Measurements from ENCODE around the gene ASMTL. TPM values are rescaled to one million over a fixed set of nuclear protein-coding genes. Genes with fewer than 3 reads are reported as not detected.
"Not testable (repeated sequence)": the region's sequence is repeated elsewhere in the genome, so short reads cannot be mapped to it uniquely, and the experiment has no call there.

ASMTL gene
- total RNA-seq, 1 donor from 2014 or later, result 31.7 TPM

GRCh38 chrX:1493877-1494510 is 41.3 kb upstream of the ASMTL start:
- H3K4me1 ChIP-seq, result no peaks in the 10 kb centered on the region
- no peaks in the 10 kb centered on the region for H3K36me3 ChIP-seq
- TF ChIP-seq POLR2AphosphoS5 (IDR thresholded peaks at IDR 0.05; ENCODE audit: insufficient read depth in 1 of 2, low read depth in 1 of 2) (no peak), CTCF (IDR thresholded peaks at IDR 0.05) (no peak), POLR2A (IDR thresholded peaks at IDR 0.05) (no peak)
- no peaks in the 10 kb centered on the region for H3K9me3 ChIP-seq
- DNase-seq (ENCODE audit: extremely low spot score in 2 of 2), result no peak
- no peaks in the 10 kb centered on the region for H3K27me3 ChIP-seq
- no peak overlapping the region for H3K4me3 ChIP-seq
- no peak overlapping the region for H3K27ac ChIP-seq
- intact Hi-C loops (cut with DNase I), result no loop called here

GRCh38 chrX:1493412-1493811 is 40.7 kb upstream of the ASMTL start:
- TF ChIP-seq POLR2AphosphoS5 (IDR thresholded peaks at IDR 0.05; ENCODE audit: insufficient read depth in 1 of 2, low read depth in 1 of 2) (no peak), CTCF (IDR thresholded peaks at IDR 0.05) (no peak)
- H3K4me1 ChIP-seq, result no peaks in the 10 kb centered on the region
- no peak overlapping the region for H3K4me3 ChIP-seq
- no peaks in the 10 kb centered on the region for H3K36me3 ChIP-seq
- H3K9me3 ChIP-seq, result no peaks in the 10 kb centered on the region
- no peak for DNase-seq (ENCODE audit: extremely low spot score in 2 of 2)
- intact Hi-C loops (cut with DNase I), result no loop called here
- no peaks in the 10 kb centered on the region for H3K27me3 ChIP-seq
- H3K27ac ChIP-seq, result no peak overlapping the region

- no peak for DNase-seq (ENCODE audit: extremely low spot score in 2 of 2)
- TF ChIP-seq POLR2AphosphoS5 (IDR thresholded peaks at IDR 0.05; ENCODE audit: insufficient read depth in 1 of 2, low read depth in 1 of 2) (no peak), CTCF (IDR thresholded peaks at IDR 0.05) (no peak), POLR2A (IDR thresholded peaks at IDR 0.05) (no peak)
- intact Hi-C loops (cut with DNase I), result no loop called here
- H3K9me3 ChIP-seq, result no peaks in the 10 kb centered on the region
- no peak overlapping the region for H3K4me3 ChIP-seq
- no peak overlapping the region for H3K27ac ChIP-seq
- no peaks in the 10 kb centered on the region for H3K36me3 ChIP-seq
- no peaks in the 10 kb centered on the region for H3K4me1 ChIP-seq
- H3K27me3 ChIP-seq, result no peaks in the 10 kb centered on the region
Measured at GRCh38 chrX:1492421-1493012, 39.8 kb upstream of the ASMTL start.

- no peak for DNase-seq (ENCODE audit: extremely low spot score in 2 of 2)
- Histone ChIP-seq H3K36me3 (no peaks in the 10 kb centered on the region), H3K27ac (no peak overlapping the region), H3K4me3 (no peak overlapping the region), H3K9me3 (no peaks in the 10 kb centered on the region), H3K4me1 (no peaks in the 10 kb centered on the region), H3K27me3 (no peaks in the 10 kb centered on the region)
- intact Hi-C loops (cut with DNase I), result no loop called here
- TF ChIP-seq POLR2AphosphoS5 (IDR thresholded peaks at IDR 0.05; ENCODE audit: insufficient read depth in 1 of 2, low read depth in 1 of 2) (no peak), CTCF (IDR thresholded peaks at IDR 0.05) (no peak), POLR2A (IDR thresholded peaks at IDR 0.05) (no peak)
Measured at GRCh38 chrX:1491851-1492349, 39.2 kb upstream of the ASMTL start.

- H3K9me3 ChIP-seq; H3K4me1 ChIP-seq; H3K4me3 ChIP-seq; H3K36me3 ChIP-seq; H3K27me3 ChIP-seq; DNase-seq (ENCODE audit: extremely low spot score in 2 of 2); H3K27ac ChIP-seq; intact Hi-C loops (cut with DNase I): not testable (repeated sequence)
Measured at GRCh38 chrX:1491248-1491647, 38.5 kb upstream of the ASMTL start.

- H3K27ac ChIP-seq; intact Hi-C loops (cut with DNase I); H3K36me3 ChIP-seq; H3K4me3 ChIP-seq; H3K4me1 ChIP-seq; DNase-seq (ENCODE audit: extremely low spot score in 2 of 2); H3K9me3 ChIP-seq; H3K27me3 ChIP-seq: not testable (repeated sequence)
Measured at GRCh38 chrX:1490723-1491122, 38.0 kb upstream of the ASMTL start.

- H3K27ac ChIP-seq; H3K4me1 ChIP-seq; H3K36me3 ChIP-seq; H3K4me3 ChIP-seq; H3K9me3 ChIP-seq; intact Hi-C loops (cut with DNase I); DNase-seq (ENCODE audit: extremely low spot score in 2 of 2); H3K27me3 ChIP-seq: not testable (repeated sequence)
Measured at GRCh38 chrX:1489354-1489753, 36.6 kb upstream of the ASMTL start.

Data from vagina (tissue), 2 donors.